Ramos (cell line): Measurements from ENCODE around the gene PLCB1.

Experiments used
- in situ Hi-C: fragments of 300-500 bp; cut with MboI; formaldehyde crosslinking; loops from one replicate; pipeline ENCODE4 v1.14.3; 2022; ENCODE audit warnings: low sequenced_read_pairs; ENCODE audit not compliant: unreplicated experiment

Gene PLCB1

GRCh38 chr20:8284902-8285301 is 152.8 kb downstream of the PLCB1 start:
- in situ Hi-C loops, result no loop called here

- in situ Hi-C loops, result no loop called here
Observed at GRCh38 chr20:8287340-8287739, 155.3 kb downstream of the PLCB1 start.

GRCh38 chr20:8291200-8291599 is 159.1 kb downstream of the PLCB1 start:
- in situ Hi-C loops, result no loop called here

- in situ Hi-C loops, result no loop called here
Observed at GRCh38 chr20:8291873-8292272, 159.8 kb downstream of the PLCB1 start.

GRCh38 chr20:8292793-8293192 is 160.7 kb downstream of the PLCB1 start:
- in situ Hi-C loops, result no loop called here

GRCh38 chr20:8293750-8294149 is 161.7 kb downstream of the PLCB1 start:
- in situ Hi-C loops, result no loop called here

GRCh38 chr20:8296536-8296935 is 164.5 kb downstream of the PLCB1 start:
- in situ Hi-C loops, result no loop called here

- in situ Hi-C loops, result no loop called here
Observed at GRCh38 chr20:8298426-8299043, 166.5 kb downstream of the PLCB1 start.

GRCh38 chr20:8299921-8300320 is 167.9 kb downstream of the PLCB1 start:
- in situ Hi-C loops, result no loop called here

GRCh38 chr20:8301655-8302054 is 169.6 kb downstream of the PLCB1 start:
- in situ Hi-C loops, result no loop called here

- in situ Hi-C loops, result no loop called here
Observed at GRCh38 chr20:8303651-8304050, 171.6 kb downstream of the PLCB1 start.

GRCh38 chr20:8304124-8304816 is 172.2 kb downstream of the PLCB1 start:
- in situ Hi-C loops, result no loop called here

- in situ Hi-C loops, result no loop called here
Observed at GRCh38 chr20:8305449-8305978, 173.4 kb downstream of the PLCB1 start.

- in situ Hi-C loops, result no loop called here
Observed at GRCh38 chr20:8306937-8307336, 174.9 kb downstream of the PLCB1 start.

GRCh38 chr20:8309634-8310033 is 177.6 kb downstream of the PLCB1 start:
- in situ Hi-C loops, result no loop called here

GRCh38 chr20:8310618-8311017 is 178.6 kb downstream of the PLCB1 start:
- in situ Hi-C loops, result no loop called here

GRCh38 chr20:8313073-8313472 is 181.0 kb downstream of the PLCB1 start:
- in situ Hi-C loops, result no loop called here

- in situ Hi-C loops, result no loop called here
Observed at GRCh38 chr20:8315639-8316573, 183.8 kb downstream of the PLCB1 start.

- in situ Hi-C loops, result no loop called here
Observed at GRCh38 chr20:8317448-8317847, 185.4 kb downstream of the PLCB1 start.

- in situ Hi-C loops, result no loop called here
Observed at GRCh38 chr20:8318965-8319625, 187.0 kb downstream of the PLCB1 start.
